ENCODE measurements around the gene MATN1.
"Not testable (repeated sequence)": the region's sequence is repeated elsewhere in the genome, so short reads cannot be mapped to it uniquely, and the experiment has no call there.

The MATN1 gene

GRCh38 chr1:30695439-30695841 is 27.9 kb downstream of the MATN1 start:
- no peak for DNase-seq (ENCODE audit: low read depth)

- no peak for DNase-seq (ENCODE audit: low read depth)
These were observed 28.9 kb downstream of the MATN1 start for GRCh38 chr1:30694280-30695175.

GRCh38 chr1:30693822-30694221 is 29.6 kb downstream of the MATN1 start:
- DNase-seq (ENCODE audit: low read depth): no peak

GRCh38 chr1:30693366-30693765 is 30.0 kb downstream of the MATN1 start:
- no peak for DNase-seq (ENCODE audit: low read depth)

- no peak for DNase-seq (ENCODE audit: low read depth)
These were observed 30.5 kb downstream of the MATN1 start for GRCh38 chr1:30692948-30693301.

- DNase-seq (ENCODE audit: low read depth): no peak
These were observed 31.0 kb downstream of the MATN1 start for GRCh38 chr1:30692201-30692947.

GRCh38 chr1:30691480-30691879 is 31.9 kb downstream of the MATN1 start:
- DNase-seq (ENCODE audit: low read depth): no peak

GRCh38 chr1:30689901-30690645 is 33.3 kb downstream of the MATN1 start:
- DNase-seq (ENCODE audit: low read depth): no peak

GRCh38 chr1:30688920-30689794 is 34.2 kb downstream of the MATN1 start:
- no peak for DNase-seq (ENCODE audit: low read depth)

- DNase-seq (ENCODE audit: low read depth): not testable (repeated sequence)
These were observed 34.9 kb downstream of the MATN1 start for GRCh38 chr1:30688516-30688915.

GRCh38 chr1:30687886-30688285 is 35.5 kb downstream of the MATN1 start:
- DNase-seq (ENCODE audit: low read depth): no peak

- DNase-seq (ENCODE audit: low read depth): no peak
These were observed 37.0 kb downstream of the MATN1 start for GRCh38 chr1:30686236-30686935.

GRCh38 chr1:30685796-30686165 is 37.6 kb downstream of the MATN1 start:
- no peak for DNase-seq (ENCODE audit: low read depth)

GRCh38 chr1:30684881-30685795 is 38.2 kb downstream of the MATN1 start:
- DNase-seq (ENCODE audit: low read depth): no peak

GRCh38 chr1:30684259-30684658 is 39.1 kb downstream of the MATN1 start:
- no peak for DNase-seq (ENCODE audit: low read depth)

GRCh38 chr1:30683699-30684098 is 39.7 kb downstream of the MATN1 start:
- no peak for DNase-seq (ENCODE audit: low read depth)

GRCh38 chr1:30682396-30683275 is 40.7 kb downstream of the MATN1 start:
- DNase-seq (ENCODE audit: low read depth): no peak

- no peak for DNase-seq (ENCODE audit: low read depth)
These were observed 41.6 kb downstream of the MATN1 start for GRCh38 chr1:30681782-30682181.

- DNase-seq (ENCODE audit: low read depth): no peak
These were observed 42.5 kb downstream of the MATN1 start for GRCh38 chr1:30680879-30681278.
